Ecto neural progenitor cell (in vitro differentiated cells): ENCODE data around the gene TLR4.

Experiments
- DNase-seq: peaks from one replicate; pipeline ENCODE4 v3.0.0-alpha.2; 2018; ENCODE audit warnings: low spot score

The TLR4 gene

GRCh38 chr9:117745598-117745997, 41.4 kb downstream of the TLR4 start:
- no peak for DNase-seq

- DNase-seq: no peak
These were observed 42.1 kb downstream of the TLR4 start for GRCh38 chr9:117746263-117746662.

GRCh38 chr9:117747386-117747970, 43.3 kb downstream of the TLR4 start:
- no peak for DNase-seq

GRCh38 chr9:117750401-117750800, 46.2 kb downstream of the TLR4 start:
- no peak for DNase-seq

- no peak for DNase-seq
These were observed 48.7 kb downstream of the TLR4 start for GRCh38 chr9:117752894-117753293.

GRCh38 chr9:117757561-117758190, 53.5 kb downstream of the TLR4 start:
- no peak for DNase-seq

GRCh38 chr9:117763314-117763713, 59.1 kb downstream of the TLR4 start:
- no peak for DNase-seq

GRCh38 chr9:117768750-117769395, 64.7 kb downstream of the TLR4 start:
- no peak for DNase-seq

GRCh38 chr9:117771136-117771535, 66.9 kb downstream of the TLR4 start:
- no peak for DNase-seq

- DNase-seq: no peak
These were observed 68.8 kb downstream of the TLR4 start for GRCh38 chr9:117772960-117773359.
